Liver (tissue), 9 donors: Measurements from ENCODE around the gene COPS7A. TPM values are rescaled to one million over a fixed set of nuclear protein-coding genes. Genes with fewer than 3 reads are reported as not detected.
"Not testable (repeated sequence)": the region's sequence is repeated elsewhere in the genome, so short reads cannot be mapped to it uniquely, and the experiment has no call there.

Experiments
- DNase-seq: peaks from one replicate; pipeline ENCODE4 v3.0.0-alpha.2; 2017; ENCODE audit warnings: low spot score
- H3K27ac ChIP-seq, 2 donors: one replicate each; pipeline ENCODE4 v1.7.0; 2013; ENCODE audit warnings: inconsistent platforms in 2 of 2, low read length in 2 of 2, control low read depth in 1 of 2, low read depth in 1 of 2, mild to moderate bottlenecking in 1 of 2
- H3K27me3 ChIP-seq, 4 donors: one replicate each; pipeline versions ENCODE4 v1.6.1 to v1.7.0; 2013; ENCODE audit warnings: low read length in 3 of 4, inconsistent platforms in 1 of 4, mild to moderate bottlenecking in 1 of 4, moderate library complexity in 1 of 4; ENCODE audit not compliant: control insufficient read depth in 4 of 4, insufficient read depth in 4 of 4
- H3K36me3 ChIP-seq, 4 donors: one replicate each; pipeline versions ENCODE4 v1.6.1 to v1.7.0; 2013; ENCODE audit warnings: low read length in 3 of 4, mild to moderate bottlenecking in 3 of 4, low read depth in 1 of 4, moderate library complexity in 1 of 4; ENCODE audit not compliant: control insufficient read depth in 4 of 4, insufficient read depth in 3 of 4
- H3K4me1 ChIP-seq, 4 donors: one replicate each; pipeline versions ENCODE4 v1.6.1 to v1.7.0; 2013; ENCODE audit warnings: low read length in 3 of 4, mild to moderate bottlenecking in 3 of 4, moderate library complexity in 1 of 4; ENCODE audit not compliant: control insufficient read depth in 4 of 4, insufficient read depth in 4 of 4
- H3K4me3 ChIP-seq, 3 donors: one replicate each; pipeline versions ENCODE4 v1.6.1 to v1.7.0; 2013; ENCODE audit warnings: low read length in 3 of 3, control low read depth in 1 of 3, low read depth in 1 of 3, mild to moderate bottlenecking in 1 of 3
- H3K9ac ChIP-seq, 2 donors: one replicate each; pipeline ENCODE4 v1.7.0; 2013; ENCODE audit warnings: low read length in 2 of 2, mild to moderate bottlenecking in 2 of 2, moderate library complexity in 2 of 2, control low read depth in 1 of 2, low read depth in 1 of 2
- H3K9me3 ChIP-seq, 4 donors: one replicate each; pipeline versions ENCODE4 v1.6.1 to v1.7.0; 2013; ENCODE audit warnings: low read length in 3 of 4; ENCODE audit not compliant: control insufficient read depth in 4 of 4
- ATF3 ChIP-seq: IDR thresholded peaks from 2 replicates; pipeline ENCODE4 v1.6.1; 2016; ENCODE audit warnings: antibody characterized with exemption
- CTCF ChIP-seq: fragments of 150-350 bp; IDR thresholded peaks from 2 replicates; pipeline ENCODE4 v1.5.1; 2017; ENCODE audit warnings: improper control_type of control experiment, low read depth, low read length; ENCODE audit not compliant: missing input control
- EGR1 ChIP-seq, 2 donors: IDR thresholded peaks; 2 replicates each; pipeline ENCODE4 v1.6.1; 2016 to 2018; ENCODE audit warnings: antibody characterized with exemption in 2 of 2, low read depth in 2 of 2
- GABPA ChIP-seq, 2 donors: IDR thresholded peaks in 1 of 2; conservative IDR thresholded peaks in 1 of 2; 2 replicates each; pipeline ENCODE4 v1.6.1; 2016; ENCODE audit warnings: antibody characterized with exemption in 2 of 2, mild to moderate bottlenecking in 1 of 2, moderate library complexity in 1 of 2
- REST ChIP-seq: IDR thresholded peaks from 2 replicates; pipeline ENCODE4 v1.6.1; 2016; ENCODE audit warnings: antibody characterized with exemption, mild to moderate bottlenecking
- TAF1 ChIP-seq: conservative IDR thresholded peaks from 2 replicates; pipeline ENCODE4 v1.6.1; 2016; ENCODE audit warnings: antibody characterized with exemption, mild to moderate bottlenecking
- YY1 ChIP-seq: IDR thresholded peaks from 2 replicates; pipeline ENCODE4 v1.6.1; 2016; ENCODE audit warnings: antibody characterized with exemption, mild to moderate bottlenecking
- WGBS: extraction: QIAGEN DNeasy Blood & Tissue Kit; methylation state at CpG from one replicate; pipeline ENCODE4 v1.1.7; 2013; 5-methylcytosine and 5-hydroxymethylcytosine counted together
- polyA plus RNA-seq, 2 donors: library from polyadenylated mRNA; stranded (reverse) in 1 of 2; unstranded in 1 of 2; fragments of 200-250 nt in 1 of 2; fragments of >200 nt in 1 of 2; fragmentation: Nextera tagmentation in 1 of 2; extraction: Ambion mirVana in 1 of 2; gene quantifications; one replicate each; pipeline versions ENCODE4 v1.2.1 to v1.2.3, GENCODE V29; 2013 to 2015
- total RNA-seq, 2 donors: library from RNA; depleted of rRNA; stranded (reverse); fragments of >200 nt; gene quantifications; one replicate each; pipeline ENCODE4 v1.2.3, GENCODE V29; 2014
- donor health status: healthy.
- donor health status: healthy.
- donor health status: healthy.
- donor health status: healthy.
- donor health status: healthy.

The COPS7A gene
- total and polyA plus RNA-seq, 4 donors = 26.0 to 37.7 (median 32.4) TPM

GRCh38 chr12:6743300-6743699, 19.5 kb downstream of the COPS7A start:
- not testable (repeated sequence) for H3K4me3 ChIP-seq, H3K27me3 ChIP-seq
- 46% methylated on average over 7 of the region's 7 CpGs for WGBS

GRCh38 chr12:6745741-6746525, 22.1 kb downstream of the COPS7A start:
- H3K9me3 ChIP-seq = no peaks in the 10 kb centered on the region
- TF ChIP-seq GABPA (IDR thresholded peaks at IDR 0.05 in 1 of 2, conservative IDR thresholded peaks at IDR 0.05 in 1 of 2) (peak in 1 of 2 donors; percentile 35), TAF1 (no peak), CTCF (no peak), REST (no peak)
- peaks cover 16 to 43% (median 35%) of the 10 kb centered on the region in 4 donors for H3K36me3 ChIP-seq
- H3K27ac ChIP-seq = peak overlapping the region; percentile 28 to 66
- H3K27me3 ChIP-seq = no peaks in the 10 kb centered on the region
- no peak overlapping the region for H3K9ac ChIP-seq
- no peak overlapping the region for H3K4me3 ChIP-seq
- WGBS = 79% methylated on average over 13 of the region's 13 CpGs
- DNase-seq = no peak
- no peaks in the 10 kb centered on the region for H3K4me1 ChIP-seq

More at GRCh38 chr12:6743300-6743699, 19.5 kb downstream of the COPS7A start:
- DNase-seq, H3K27ac ChIP-seq, H3K4me1 ChIP-seq, H3K9me3 ChIP-seq, H3K9ac ChIP-seq: not testable (repeated sequence)
- H3K36me3 ChIP-seq = peaks cover 3 to 18% (median 12%) of the 10 kb centered on the region in 4 donors

GRCh38 chr12:6747216-6747615, 23.4 kb downstream of the COPS7A start:
- no peak overlapping the region for H3K9ac ChIP-seq
- H3K4me3 ChIP-seq = no peak overlapping the region
- peaks cover 0 to 8% (median 6%) of the 10 kb centered on the region in 4 donors for H3K4me1 ChIP-seq
- peaks cover 16 to 43% (median 36%) of the 10 kb centered on the region in 4 donors for H3K36me3 ChIP-seq
- TF ChIP-seq EGR1 (IDR thresholded peaks at IDR 0.05; ENCODE audit: low read depth in 2 of 2) (no peak), YY1 (no peak), GABPA (IDR thresholded peaks at IDR 0.05 in 1 of 2, conservative IDR thresholded peaks at IDR 0.05 in 1 of 2) (no peak), TAF1 (no peak), ATF3 (no peak)
- no peak overlapping the region for H3K27ac ChIP-seq
- 83% methylated on average over 4 of the region's 4 CpGs for WGBS
- no peak for DNase-seq
- no peaks in the 10 kb centered on the region for H3K9me3 ChIP-seq
- no peaks in the 10 kb centered on the region for H3K27me3 ChIP-seq
